HG03175 (cell line): Measurements from ENCODE around the gene STAU1.
"Not testable (repeated sequence)": the region's sequence is repeated elsewhere in the genome, so short reads cannot be mapped to it uniquely, and the experiment has no call there.

Source experiments
- ATAC-seq: cut with Tn5 transposase; IDR thresholded peaks from one replicate; pipeline ENCODE4 v1.9.1; 2021; ENCODE audit warnings: mild to moderate bottlenecking, moderate library complexity; ENCODE audit not compliant: unreplicated experiment

STAU1 gene

DNA sequence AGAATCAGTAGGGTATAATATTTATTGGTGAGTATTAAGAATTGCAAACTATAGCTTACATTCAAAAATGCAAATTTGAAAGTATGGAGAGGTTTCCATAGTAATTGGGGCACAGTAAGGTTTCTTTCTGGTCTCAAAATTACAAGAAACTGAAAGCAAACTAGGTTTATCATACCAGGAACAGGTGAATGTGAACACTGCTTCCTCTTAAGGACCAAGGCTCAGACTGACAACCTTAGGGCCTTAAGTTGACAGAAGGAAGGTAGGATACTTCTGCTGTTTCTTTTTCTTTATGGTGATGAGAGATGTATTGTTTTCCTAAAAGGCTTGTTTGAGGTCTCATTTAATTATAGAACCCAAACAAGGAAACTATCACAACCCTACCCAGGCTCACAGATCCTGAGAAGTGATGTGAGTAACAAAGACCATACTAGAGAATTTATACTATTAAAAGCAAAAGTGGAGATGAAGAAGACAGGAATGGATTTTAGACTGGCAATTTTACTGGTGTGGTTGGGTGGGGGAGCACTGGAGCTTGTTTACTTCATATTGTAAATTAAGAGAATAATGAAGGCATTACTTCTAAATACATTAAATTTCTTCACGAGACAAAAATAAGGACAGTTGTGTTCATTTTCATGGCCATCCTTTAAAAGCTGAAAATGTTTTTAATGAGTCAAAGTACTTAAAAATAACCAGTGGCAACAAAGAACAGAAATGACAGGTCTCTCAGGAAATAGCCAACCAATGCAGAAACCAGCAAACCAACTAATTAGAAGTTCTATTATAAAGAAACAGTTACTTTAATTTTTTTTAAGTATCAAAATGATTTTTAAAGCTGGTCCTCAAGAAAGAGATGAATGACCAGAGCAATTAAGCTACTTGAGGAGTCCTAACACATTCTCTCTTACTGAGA, 21.3 kb downstream of the STAU1 start:
- peak; percentile 80 for ATAC-seq

DNA sequence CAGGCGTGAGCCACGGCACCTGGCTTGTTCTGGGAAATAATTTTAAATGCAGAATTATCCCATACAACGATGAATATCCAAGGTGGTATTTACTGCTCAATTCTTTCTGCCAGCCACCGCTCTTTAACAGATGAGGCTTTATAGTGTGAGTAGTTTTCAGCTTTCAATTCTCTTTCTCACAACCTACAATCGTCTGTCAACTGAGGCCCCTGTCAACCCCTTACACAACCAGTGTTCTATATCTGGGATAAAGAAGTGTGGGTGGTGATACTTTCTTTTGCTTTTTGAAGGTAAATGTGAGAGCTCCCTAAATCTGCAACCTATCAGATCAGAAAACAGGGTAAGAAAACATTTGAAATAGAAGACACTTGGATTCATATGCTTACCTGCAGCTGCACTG, 22.5 kb downstream of the STAU1 start:
- no peak for ATAC-seq

DNA sequence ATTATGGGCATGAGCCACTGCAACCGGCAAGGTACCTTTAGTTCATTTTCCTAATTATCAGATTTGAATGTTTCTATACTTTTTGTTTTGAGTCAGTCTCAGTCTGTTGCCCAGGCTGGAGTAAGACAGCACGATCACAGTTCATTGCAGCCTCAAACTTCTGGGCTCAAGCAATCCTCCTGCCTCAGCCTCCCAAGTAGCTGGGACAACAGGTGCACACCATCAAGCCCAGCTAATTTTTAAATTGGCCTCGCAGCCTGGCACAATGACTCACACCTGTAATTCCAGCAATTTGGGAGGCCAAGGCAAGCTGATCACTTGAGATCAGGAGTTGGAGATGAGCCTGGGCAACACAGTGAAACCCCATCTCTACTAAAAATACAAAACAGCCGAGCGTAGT, 24.4 kb downstream of the STAU1 start:
- no peak for ATAC-seq

DNA sequence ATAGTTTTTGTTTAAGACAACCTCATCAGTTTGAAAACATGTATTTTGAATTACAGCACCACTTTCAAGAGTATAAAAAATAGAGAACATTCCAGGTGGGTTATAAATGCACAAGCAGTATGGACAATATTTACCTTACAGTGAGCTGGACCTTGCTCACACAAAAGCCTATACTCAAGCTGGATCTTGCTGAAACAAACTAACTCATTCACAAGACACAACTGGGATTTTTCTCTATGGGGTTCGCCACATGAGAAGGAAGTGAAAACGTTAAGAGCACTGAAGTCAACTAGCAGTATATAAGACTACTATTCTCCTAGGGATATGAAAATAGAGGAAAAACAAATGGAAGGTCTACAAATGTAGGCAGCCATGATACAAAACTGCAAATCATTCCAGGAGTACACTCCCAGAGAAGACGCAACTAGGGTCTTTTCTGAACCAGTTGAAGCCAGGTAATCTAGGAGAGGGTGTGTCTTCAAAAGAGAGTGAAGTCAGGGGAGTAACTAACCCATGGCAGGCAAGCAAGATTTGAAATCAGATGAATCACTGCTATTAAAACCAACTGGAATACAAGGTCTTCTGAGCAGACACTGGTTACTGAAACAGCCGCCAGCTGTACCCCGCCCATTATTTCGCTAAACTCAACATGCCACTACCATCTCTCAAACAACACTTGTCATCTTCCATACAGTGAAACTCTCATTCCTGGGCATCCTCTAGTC, 26.5 kb downstream of the STAU1 start:
- ATAC-seq: no peak

DNA sequence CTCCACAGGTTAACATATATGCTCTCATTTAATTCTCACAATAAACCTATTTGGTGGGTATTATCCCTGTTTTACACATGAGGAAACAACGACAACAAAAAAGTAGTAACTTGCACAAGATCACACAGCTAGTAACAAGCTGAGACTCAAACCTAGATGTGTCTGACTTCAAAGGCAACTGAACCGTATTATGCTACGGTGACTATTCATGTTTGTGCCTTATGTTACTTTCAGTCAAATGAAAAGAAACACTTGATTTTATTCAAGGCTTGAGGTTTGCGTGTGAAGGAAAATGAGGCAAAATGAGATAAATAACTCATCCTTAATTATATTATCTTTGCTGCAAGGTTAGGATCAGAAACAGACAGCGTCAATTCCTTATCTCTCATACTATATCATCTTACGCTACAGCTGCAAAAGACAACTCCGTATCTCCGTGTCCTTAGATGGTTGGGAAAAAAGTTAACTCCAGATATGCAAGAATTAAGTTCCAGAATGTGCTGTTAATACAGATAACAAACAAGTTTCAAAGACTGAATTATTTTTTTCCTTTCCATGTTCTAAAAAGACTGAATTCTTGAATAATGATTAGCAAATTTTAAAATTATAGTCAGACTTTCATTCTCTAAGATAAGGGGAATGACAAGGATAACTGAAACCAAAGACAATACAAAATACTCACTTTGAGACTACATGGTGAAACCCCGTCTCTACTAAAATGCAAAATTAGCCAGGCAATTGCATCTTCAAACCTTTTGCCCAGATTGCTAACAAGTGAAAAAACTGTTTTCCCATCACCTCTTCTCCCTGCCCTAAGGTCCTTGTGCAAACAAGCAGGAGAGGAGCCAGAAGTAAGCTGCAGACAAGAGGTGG, 27.8 kb downstream of the STAU1 start:
- no peak for ATAC-seq

DNA sequence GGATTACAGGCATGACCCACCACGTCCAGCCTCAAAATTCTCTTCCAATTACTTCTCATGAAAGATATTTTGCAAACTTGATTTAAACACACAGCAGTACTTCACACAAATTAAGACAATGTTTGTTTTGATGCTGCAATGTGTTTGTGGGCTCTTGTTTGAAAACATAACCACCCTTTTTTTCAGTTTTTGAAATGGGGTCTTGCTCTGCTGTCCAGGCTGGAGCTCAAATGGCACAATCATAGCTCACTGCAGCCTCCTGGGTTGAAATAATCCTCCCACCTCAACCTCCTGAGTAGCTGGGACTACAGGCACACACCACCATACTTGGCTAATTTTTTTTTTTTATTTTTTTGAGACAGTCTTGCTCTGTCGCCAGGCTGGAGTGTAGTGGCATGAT, 31.0 kb downstream of the STAU1 start:
- no peak for ATAC-seq

DNA sequence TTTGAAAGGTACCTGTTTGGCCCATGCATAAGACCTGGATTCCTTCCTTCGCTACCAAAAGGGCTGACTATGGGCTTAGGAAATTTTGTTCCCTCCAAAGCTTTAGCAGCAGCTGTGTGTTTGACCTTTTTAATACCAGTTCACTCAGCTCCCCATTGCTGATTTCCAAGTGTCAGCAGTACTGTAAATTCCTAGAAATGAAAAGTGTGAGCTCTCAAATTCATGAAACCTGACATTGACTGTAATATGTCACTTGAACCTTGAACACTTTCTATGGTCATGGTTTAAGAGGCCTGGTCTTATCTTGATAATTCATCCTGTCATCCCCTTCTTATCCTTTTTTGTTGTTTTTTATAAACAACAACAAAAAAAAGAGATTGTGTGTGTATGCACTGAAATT, 31.7 kb downstream of the STAU1 start:
- no peak for ATAC-seq

DNA sequence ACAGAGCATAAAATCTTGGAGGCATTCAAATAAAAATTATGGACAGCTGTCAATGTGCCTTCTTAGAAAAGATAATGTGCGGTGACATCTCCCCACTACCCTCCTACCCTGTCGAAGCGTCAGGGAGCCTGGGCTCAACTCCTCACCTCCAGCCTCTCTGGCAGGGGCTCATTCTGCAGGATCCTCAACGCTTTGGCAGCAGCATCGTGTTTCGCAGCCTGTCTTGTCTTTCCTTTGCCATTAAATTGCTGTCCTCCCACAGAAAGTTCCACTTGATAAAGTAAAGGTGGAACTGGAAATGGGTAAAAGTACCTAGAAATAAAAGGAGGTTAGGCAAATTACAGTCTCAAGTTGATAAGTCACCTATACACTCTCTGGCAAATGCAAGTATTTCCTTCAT, 36.7 kb downstream of the STAU1 start:
- no peak for ATAC-seq

DNA sequence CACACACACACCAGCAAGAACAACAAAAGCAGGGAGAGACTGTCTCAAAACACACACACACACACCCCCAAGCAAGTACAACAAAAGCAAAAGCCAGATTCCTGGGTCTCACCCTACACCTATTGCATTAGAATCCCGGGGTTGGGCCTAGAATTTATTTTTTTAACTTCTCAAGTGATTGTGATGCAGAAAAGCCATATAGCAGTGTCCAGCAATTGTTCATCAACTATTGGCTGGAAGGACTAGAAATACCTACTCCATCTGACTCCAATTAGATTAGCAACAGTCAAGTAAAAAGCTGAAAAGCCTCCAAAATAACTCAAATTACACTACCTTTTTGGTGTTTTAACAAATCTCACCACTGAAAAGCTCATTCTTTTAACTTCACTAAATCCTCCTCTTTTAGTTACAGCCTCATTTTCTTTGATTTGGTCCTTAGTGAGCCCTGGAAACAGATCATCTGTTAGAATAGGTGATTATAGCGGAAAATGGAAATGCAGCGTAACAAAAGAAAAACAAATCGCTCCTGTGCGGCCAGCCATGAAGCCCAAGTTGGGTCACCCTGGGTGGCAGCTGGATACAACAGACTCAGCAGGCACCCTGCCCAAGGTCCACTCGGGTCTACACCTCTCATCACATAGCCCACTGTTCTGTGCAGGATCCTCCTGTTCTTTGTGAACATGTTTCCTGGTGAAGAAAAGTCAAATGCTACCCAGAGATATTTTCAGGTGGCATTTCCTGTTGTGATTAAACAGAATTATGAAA, 38.7 kb downstream of the STAU1 start:
- ATAC-seq: no peak

DNA sequence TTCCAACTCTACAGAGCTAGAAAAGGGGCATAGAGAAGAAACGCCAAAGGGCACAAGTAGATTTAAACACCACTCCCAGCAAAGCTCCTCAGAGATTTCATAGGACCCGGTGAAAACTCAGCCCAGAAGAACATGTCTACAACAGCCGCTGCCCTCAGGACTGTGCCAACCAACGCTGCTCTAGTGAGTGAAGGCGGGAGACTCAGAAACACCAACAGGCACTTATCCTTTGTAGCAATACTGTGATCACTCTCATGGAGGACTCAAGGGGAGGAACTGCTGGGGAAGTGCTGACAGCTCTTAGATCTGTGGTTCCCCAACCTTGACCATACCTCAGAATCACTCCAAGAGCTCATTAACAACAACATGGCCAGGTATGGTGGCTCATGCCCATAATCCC, 39.5 kb downstream of the STAU1 start:
- no peak for ATAC-seq

DNA sequence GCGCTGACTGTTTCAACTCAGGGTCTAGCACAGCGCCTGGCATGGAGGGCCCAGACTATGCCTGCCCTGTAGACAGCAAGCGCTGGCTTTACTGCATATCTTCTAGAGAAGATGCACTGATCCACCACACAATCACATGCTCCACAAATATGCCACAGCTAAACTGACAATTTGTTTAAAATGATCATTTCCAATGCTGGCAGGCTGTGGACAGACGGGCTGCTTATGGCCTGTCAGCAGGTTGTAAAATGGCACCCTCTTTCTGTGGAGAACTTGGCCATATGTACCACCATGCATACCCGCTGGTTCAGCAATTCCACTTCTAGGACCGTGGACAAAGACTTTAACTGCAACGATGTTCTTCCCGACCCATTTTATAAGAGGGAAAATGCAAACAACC, 40.8 kb downstream of the STAU1 start:
- ATAC-seq: no peak

DNA sequence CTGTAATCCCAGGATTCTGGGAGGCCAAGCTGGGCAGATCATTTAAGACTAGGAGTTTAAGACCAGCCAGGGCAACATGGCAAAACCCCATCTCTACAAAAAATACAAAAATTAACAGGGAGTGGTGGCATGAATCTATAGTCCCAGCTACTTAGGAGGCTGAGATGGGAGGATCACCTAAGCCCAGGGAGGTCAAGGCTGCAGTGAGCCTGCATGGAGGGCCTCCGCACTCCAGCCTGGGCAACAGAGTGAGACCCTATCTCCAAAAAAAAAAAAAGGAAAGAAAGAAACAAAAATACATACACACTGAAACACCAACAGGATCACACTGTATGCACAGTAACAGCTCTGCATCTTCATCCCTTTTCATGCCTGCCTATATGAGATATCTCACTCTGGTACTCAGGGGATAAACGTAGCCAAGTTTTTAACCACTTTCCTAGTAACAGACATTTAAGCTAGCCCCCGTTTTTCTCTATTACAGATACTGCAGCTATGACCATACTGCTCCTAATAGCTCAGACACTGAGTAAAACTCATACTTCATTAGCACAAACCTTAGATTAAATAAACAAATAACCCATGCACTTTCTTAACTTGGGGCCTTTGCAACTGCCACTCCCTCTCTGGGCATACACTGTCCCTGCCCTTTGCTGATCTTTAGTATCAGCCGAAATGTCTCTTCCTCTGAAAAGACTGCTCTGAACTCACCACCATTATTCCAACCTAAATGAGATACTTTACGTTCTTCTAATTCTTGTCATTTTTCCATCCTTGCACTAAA, 41.5 kb downstream of the STAU1 start:
- no peak for ATAC-seq

DNA sequence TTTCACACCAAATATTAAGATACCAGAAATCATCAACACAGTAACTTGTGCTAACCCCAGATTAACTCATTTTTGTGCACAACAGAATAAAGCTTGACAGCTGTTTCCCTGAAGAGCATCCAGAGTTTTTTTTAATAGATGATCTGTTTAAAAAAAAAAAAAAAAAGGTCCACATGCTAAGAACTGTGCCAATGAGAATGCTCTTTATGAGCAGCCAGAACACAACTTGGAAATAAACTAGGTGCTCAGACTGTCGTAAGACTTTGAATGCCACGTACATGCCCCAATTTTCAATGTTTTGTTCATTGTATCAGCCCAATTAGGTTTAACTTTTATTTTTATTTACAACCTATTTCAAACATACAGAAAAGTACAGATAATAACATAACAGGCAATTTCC, 47.3 kb downstream of the STAU1 start:
- ATAC-seq: no peak

DNA sequence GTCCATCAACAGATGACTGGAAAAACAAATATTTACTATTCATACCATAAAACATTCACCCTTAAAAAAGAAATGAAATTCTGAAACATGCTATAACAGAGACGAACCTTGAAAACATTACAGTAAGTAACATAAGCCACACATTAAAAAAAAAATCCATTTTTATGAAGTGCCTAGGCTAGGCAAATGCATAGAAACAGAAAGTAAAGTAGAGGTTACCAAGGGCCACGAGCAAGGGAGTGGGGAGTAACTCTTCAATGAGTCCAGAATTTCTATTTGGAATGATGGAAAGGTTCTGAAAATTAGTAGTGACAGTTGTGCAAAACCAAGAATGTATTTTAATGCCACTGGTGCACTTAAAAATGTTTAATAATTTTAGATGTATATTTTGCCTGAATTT, 47.7 kb downstream of the STAU1 start:
- ATAC-seq: no peak

DNA sequence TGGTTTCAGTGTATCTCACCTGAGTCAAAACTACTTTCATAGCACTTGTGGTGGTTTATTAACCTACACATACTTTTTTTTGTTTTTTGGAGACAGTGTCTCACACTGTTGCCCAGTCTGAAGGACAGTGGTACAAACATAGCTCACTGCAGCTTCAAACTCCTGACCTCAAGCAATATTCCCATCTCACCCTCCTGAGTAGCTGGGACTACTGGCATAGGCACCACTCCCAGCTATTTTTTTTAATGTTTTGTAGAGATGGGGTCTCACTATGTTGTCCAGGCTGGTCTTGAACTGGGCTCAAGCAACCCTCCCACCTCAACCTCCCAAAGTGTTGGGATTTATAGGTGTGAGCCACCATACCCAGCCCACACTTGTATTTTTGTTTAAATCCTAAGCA, 49.7 kb downstream of the STAU1 start:
- no peak for ATAC-seq

DNA sequence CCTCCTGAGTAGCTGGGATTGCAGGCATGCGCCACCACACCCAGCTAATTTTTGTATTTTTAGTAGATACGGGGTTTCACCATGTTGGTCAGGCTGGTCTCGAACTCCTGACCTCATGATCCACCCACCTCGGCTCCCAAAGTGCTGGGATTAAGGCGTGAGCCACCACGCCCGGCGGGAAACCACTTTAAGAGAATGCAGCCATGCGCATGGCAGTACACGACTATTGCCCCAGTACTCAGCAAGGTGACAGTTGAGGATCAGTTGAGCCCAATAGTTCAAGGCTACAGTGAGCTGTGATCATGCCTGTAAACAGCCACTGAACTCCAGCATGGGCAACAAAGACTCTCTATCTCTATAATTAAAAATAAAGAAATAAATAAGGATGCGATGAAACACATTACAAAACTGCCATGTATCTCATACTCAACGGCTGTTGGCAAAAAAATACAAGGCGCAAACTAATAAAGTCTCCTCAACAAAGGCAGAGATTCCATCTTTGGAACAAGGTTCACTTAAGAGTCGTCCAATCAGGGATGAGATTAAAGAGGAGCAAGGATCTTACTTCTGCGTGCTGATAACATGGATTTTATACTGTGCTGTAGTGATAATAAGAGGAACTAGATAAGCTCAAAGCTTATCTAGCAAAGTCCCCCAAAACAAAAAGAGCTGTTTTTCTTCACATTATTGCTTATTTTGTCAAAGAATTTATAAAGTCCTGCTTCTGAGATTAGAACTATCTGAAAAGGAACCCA, 51.1 kb downstream of the STAU1 start:
- ATAC-seq: no peak

DNA sequence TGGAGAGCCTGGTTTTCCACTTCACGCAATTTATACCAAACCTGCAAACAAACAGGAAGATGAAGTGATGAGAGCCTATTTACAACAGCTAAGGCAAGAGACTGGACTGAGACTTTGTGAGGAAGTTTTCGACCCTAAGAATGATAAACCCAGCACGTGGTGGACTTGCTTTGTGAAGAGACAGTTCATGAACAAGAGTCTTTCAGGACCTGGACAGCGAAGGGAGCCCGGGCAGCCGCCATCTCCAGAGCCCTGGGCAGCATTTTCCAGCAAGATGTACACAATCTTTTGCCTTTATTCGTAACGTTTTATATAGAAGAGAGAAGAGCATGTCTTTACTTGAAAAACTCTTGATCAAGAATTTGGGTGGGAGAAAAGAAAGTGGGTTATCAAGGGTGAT, 53.3 kb downstream of the STAU1 start:
- ATAC-seq: not testable (repeated sequence)

DNA sequence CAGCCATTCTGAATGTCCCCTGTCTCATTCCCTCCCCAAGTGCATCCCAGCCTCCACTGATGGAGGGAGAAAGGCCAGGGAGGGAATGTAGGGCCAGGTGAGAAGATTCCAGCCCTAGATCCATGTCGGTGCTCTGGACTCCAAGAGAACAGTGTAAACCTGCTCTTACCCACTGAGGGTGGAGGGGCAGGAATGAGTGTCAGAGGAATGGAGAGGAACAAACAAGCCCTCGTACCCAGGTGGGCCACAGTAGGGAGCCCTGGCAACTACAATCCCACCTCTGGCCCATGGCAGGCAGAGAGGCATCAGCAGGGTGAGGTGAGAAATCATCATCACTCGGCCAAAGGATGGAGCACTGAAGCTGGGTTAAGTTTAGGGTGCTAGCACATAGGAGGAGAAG, 54.6 kb downstream of the STAU1 start:
- ATAC-seq: no peak

DNA sequence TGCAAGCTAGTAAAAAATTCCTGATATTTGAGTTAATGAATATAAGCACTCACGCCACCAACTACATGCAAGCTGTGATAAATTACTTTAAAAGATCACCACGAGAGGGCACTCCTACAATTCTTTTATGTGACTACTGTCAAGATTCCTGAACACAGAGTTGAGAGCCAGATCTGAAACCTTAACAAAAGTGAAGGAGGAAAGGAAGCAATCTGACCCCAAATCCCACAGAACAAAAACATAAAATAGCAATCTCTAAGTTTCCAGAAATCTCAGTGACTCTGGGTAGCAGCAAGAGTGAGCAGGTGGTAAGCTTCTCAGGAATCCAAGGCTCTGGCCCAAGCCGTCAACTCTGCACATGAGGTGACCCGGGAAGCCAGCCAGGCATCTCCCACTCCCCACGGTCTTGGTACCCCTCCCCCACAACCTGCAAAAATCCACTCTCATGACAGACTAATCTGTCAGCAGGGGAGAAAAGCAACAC, 55.1 kb downstream of the STAU1 start:
- no peak for ATAC-seq
